ENCODE data around the gene SETD5.

SETD5 gene

GRCh38 chr3:9512456-9513045 lies 115.1 kb downstream of the SETD5 start:
- no peak for DNase-seq (ENCODE audit: low read depth in 2 of 2)

- DNase-seq (ENCODE audit: low read depth in 2 of 2) = no peak
Observed at GRCh38 chr3:9514306-9514705, 116.9 kb downstream of the SETD5 start.

GRCh38 chr3:9514956-9515355 lies 117.5 kb downstream of the SETD5 start:
- DNase-seq (ENCODE audit: low read depth in 2 of 2) = no peak

GRCh38 chr3:9525078-9525477 lies 127.7 kb downstream of the SETD5 start:
- DNase-seq (ENCODE audit: low read depth in 2 of 2) = no peak
